OCI-LY7 (cell line): ENCODE data around the gene ANKRD65. TPM values are rescaled to one million over a fixed set of nuclear protein-coding genes. Genes with fewer than 3 reads are reported as not detected.

Experiments
- BruUV-seq: library from RNA; stranded (reverse); fragments of 400-500 nt; replicated peaks from 2 replicates; lab custom pipeline; 2021; lab: Mats Ljungman, UMichigan
- CTCF ChIA-PET: fragments of 300-600 bp; sonication (Branson Sonifier 250); formaldehyde crosslinking; loops from one replicate; lab custom pipeline; 2022; ENCODE audit warnings: antibody characterized with exemption; ENCODE audit not compliant: unreplicated experiment; lab: Charles Lee
- POLR2A ChIA-PET: fragments of 300-600 bp; sonication (Branson Sonifier 250); formaldehyde crosslinking; loops from one replicate; lab custom pipeline; 2022; ENCODE audit warnings: antibody characterized with exemption; lab: Charles Lee
- DNase-seq: peaks from one replicate; pipeline ENCODE4 v3.0.0-alpha.2; 2015; ENCODE audit warnings: low spot score
- H2AFZ ChIP-seq: fragments of 200-600 bp; sonication (generic), shearing (Covaris generic); 2 replicates; pipeline ENCODE4 v1.6.1; 2014; ENCODE audit warnings: mild to moderate bottlenecking, antibody characterized with exemption, low read length, moderate library complexity
- H3K27ac ChIP-seq: fragments of 200-600 bp; sonication (generic); 2 replicates; pipeline ENCODE4 v1.5.1; 2014; ENCODE audit warnings: mixed run types, low read depth, mild to moderate bottlenecking, moderate library complexity, low read length, inconsistent platforms; ENCODE audit not compliant: poor library complexity, severe bottlenecking
- H3K36me3 ChIP-seq: fragments of 200-600 bp; sonication (generic); 2 replicates; pipeline ENCODE4 v1.6.1; 2014; ENCODE audit warnings: mild to moderate bottlenecking, antibody characterized with exemption, low read length, moderate library complexity, mixed read lengths; ENCODE audit not compliant: insufficient read depth
- H3K4me1 ChIP-seq: fragments of 200-600 bp; sonication (generic); 2 replicates; pipeline ENCODE4 v1.5.1; 2014; ENCODE audit warnings: mild to moderate bottlenecking, low read length; ENCODE audit not compliant: insufficient read depth, poor library complexity, severe bottlenecking
- H3K4me2 ChIP-seq: fragments of 200-600 bp; sonication (generic); 2 replicates; pipeline ENCODE4 v1.6.1; 2014; ENCODE audit warnings: mild to moderate bottlenecking, low read length
- H3K4me3 ChIP-seq: fragments of 200-600 bp; sonication (generic); 2 replicates; pipeline ENCODE4 v1.5.1; 2014; ENCODE audit warnings: mild to moderate bottlenecking, low read depth, low read length; ENCODE audit not compliant: poor library complexity, severe bottlenecking
- H3K79me2 ChIP-seq: fragments of 200-600 bp; sonication (generic); 2 replicates; pipeline ENCODE4 v1.6.1; 2016; ENCODE audit warnings: low read depth, mild to moderate bottlenecking, low read length, moderate library complexity, mixed read lengths; ENCODE audit not compliant: insufficient read depth
- H3K9me2 ChIP-seq: fragments of 200-600 bp; sonication (generic); 2 replicates; pipeline ENCODE4 v1.6.1; 2016; ENCODE audit warnings: mild to moderate bottlenecking, low read length, mixed read lengths; ENCODE audit not compliant: insufficient read depth
- H3K9me3 ChIP-seq: fragments of 200-600 bp; sonication (generic); 2 replicates; pipeline ENCODE4 v1.6.1; 2014; ENCODE audit warnings: mild to moderate bottlenecking, mixed run types, low read length, mixed read lengths
- H4K20me1 ChIP-seq: fragments of 200-600 bp; sonication (generic); 2 replicates; pipeline ENCODE4 v1.6.1; 2014; ENCODE audit warnings: mild to moderate bottlenecking, antibody characterized with exemption, low read length, moderate library complexity, mixed read lengths; ENCODE audit not compliant: insufficient read depth
- EZH2phosphoT487 ChIP-seq: fragments of 200-600 bp; sonication (generic); IDR thresholded peaks from 2 replicates; pipeline ENCODE4 v1.6.1; 2018; ENCODE audit warnings: low read depth, borderline replicate concordance, mild to moderate bottlenecking, mixed run types, antibody characterized with exemption, low read length, moderate library complexity, mixed read lengths
- intact Hi-C: fragments of 100-400 bp; cut with micrococcal nuclease; formaldehyde crosslinking; loops from one replicate; pipeline ENCODE4 v1.10.0; 2022; ENCODE audit not compliant: unreplicated experiment
- total RNA-seq, 2 experiments: library from RNA; depleted of rRNA in 1 of 2; stranded (reverse); fragments of >200 nt in 1 of 2; shearing (Covaris generic) in 1 of 2; gene quantifications; 2 replicates each; pipeline ENCODE4 v1.2.3, GENCODE V29; 2014 to 2022
- TF ChIP-seq, protein P1 (sequence below): fragments of 200-600 bp; sonication (generic); conservative IDR thresholded peaks from 2 replicates; pipeline ENCODE4 v1.5.1; 2014; ENCODE audit warnings: mild to moderate bottlenecking, antibody characterized with exemption, low read length, moderate library complexity, mixed read lengths

The ANKRD65 gene
- total RNA-seq, 2 experiments from 2014 or later, result not detected

DNA sequence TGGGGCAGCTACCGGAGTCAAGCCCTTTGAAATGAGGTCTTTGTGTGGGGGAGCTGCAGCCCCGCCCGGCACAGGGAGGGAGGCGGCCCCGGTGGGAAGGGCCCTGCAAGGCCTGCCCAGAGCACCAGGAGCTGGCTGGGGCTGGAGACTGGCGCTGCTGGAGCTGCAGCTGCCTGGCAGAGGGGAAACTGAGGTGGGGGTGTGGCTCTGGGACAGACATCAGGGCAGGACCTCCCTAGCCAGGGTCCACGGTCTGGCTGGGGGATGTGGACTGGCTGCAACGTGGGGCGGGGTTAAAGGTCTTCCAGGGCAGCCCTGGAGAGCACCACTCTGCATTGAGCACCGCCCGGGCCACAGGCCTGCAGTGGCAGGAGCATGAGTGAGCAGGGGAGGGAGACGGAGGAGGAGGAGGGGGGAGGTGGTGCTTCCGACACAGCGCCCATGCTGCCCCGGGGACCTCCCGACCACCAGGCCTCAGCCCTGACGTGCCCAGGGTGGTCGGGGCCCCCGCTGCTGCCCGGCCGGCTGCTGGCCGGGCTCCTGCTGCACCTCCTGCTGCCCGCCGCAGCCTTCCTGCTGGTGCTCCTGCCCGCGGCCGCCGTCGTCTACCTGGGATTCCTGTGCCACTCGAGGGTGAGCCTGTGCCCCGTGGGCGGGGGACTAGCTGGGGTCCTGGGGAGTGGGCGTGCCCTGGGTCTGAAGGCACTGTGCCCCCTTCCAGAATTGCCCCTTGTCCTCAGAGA lies 4.8 kb upstream of the ANKRD65 start:
- no TSS peak for BruUV-seq
- Histone ChIP-seq H2AFZ (no peak overlapping the region), H3K79me2 (no peaks in the 10 kb centered on the region), H3K9me2 (no peaks in the 10 kb centered on the region), H3K36me3 (no peaks in the 10 kb centered on the region), H3K27ac (no peak overlapping the region), H3K4me3 (no peak overlapping the region), H3K4me1 (no peaks in the 10 kb centered on the region), H3K9me3 (no peaks in the 10 kb centered on the region), H4K20me1 (no peaks in the 10 kb centered on the region), H3K4me2 (no peak overlapping the region)
- CTCF ChIA-PET, result no interaction called here
- DNase-seq, result no peak
- TF ChIP-seq, protein P1, sequence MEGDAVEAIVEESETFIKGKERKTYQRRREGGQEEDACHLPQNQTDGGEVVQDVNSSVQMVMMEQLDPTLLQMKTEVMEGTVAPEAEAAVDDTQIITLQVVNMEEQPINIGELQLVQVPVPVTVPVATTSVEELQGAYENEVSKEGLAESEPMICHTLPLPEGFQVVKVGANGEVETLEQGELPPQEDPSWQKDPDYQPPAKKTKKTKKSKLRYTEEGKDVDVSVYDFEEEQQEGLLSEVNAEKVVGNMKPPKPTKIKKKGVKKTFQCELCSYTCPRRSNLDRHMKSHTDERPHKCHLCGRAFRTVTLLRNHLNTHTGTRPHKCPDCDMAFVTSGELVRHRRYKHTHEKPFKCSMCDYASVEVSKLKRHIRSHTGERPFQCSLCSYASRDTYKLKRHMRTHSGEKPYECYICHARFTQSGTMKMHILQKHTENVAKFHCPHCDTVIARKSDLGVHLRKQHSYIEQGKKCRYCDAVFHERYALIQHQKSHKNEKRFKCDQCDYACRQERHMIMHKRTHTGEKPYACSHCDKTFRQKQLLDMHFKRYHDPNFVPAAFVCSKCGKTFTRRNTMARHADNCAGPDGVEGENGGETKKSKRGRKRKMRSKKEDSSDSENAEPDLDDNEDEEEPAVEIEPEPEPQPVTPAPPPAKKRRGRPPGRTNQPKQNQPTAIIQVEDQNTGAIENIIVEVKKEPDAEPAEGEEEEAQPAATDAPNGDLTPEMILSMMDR, result no peak
- POLR2A ChIA-PET, result no interaction called here
- intact Hi-C loops, result no loop called here

DNA sequence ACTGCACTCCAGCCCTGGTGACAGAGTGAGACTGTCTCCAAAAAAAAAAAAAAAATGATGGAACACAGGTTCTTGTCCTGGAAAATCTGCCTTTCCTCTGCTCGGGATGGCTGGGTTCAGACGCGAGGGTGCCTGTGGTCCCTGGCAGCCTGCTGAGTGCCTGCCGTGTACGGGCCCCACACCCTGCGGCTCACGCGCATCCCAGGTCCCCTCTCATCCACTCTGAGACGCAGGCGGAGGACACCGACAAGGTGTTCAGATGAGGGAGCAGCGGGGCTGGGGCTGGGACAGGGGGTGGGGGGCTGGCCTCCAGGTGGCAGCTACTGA lies 4.3 kb upstream of the ANKRD65 start:
- Histone ChIP-seq H3K36me3 (no peaks in the 10 kb centered on the region), H4K20me1 (no peaks in the 10 kb centered on the region), H3K9me2 (no peaks in the 10 kb centered on the region), H3K27ac (no peak overlapping the region), H3K4me2 (no peak overlapping the region), H2AFZ (no peak overlapping the region), H3K79me2 (no peaks in the 10 kb centered on the region), H3K9me3 (no peaks in the 10 kb centered on the region), H3K4me3 (no peak overlapping the region), H3K4me1 (no peaks in the 10 kb centered on the region)
- CTCF ChIA-PET, result no interaction called here
- TF ChIP-seq EZH2phosphoT487, result no peak
- TF ChIP-seq, protein P1, result no peak
- DNase-seq, result no peak
- intact Hi-C loops, result no loop called here
- BruUV-seq, result no TSS peak
- POLR2A ChIA-PET, result no interaction called here

DNA sequence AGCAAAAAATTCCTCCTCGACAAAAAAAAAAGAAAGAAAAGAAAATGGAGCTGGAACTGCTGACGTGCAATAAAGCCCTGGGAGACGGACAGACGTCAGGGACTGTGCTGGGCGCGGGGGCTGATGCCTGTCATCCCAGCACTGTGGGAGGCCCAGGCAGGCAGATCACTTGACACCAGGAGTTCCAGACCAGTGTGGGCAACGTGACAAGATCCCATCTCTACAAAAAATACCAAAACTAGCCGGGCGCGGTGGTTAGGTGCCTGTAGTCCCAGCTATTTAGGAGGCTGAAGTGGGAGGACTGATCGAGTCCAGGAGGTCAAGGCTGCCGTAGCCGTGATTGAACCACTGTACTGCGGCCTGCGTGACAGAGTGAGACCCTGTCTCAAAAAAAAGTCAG lies 3.6 kb upstream of the ANKRD65 start:
- Histone ChIP-seq H3K9me2 (no peaks in the 10 kb centered on the region), H3K27ac (no peak overlapping the region), H2AFZ (no peak overlapping the region), H3K36me3 (no peaks in the 10 kb centered on the region), H3K4me1 (no peaks in the 10 kb centered on the region), H3K79me2 (no peaks in the 10 kb centered on the region), H3K4me3 (no peak overlapping the region), H4K20me1 (no peaks in the 10 kb centered on the region), H3K4me2 (no peak overlapping the region), H3K9me3 (no peaks in the 10 kb centered on the region)
- no peak for TF ChIP-seq EZH2phosphoT487
- TF ChIP-seq, protein P1, result no peak
- ChIA-PET POLR2A (no interaction called here), CTCF (no interaction called here)
- no TSS peak for BruUV-seq
- DNase-seq, result no peak
- intact Hi-C loops, result no loop called here
